Islet of Langerhans (tissue), 1 donor: ENCODE measurements around the gene PLEKHA8.

Source experiments
- FAIRE-seq: peaks from one replicate; lab custom pipeline; 2011; peaks lifted over from hg19 to GRCh38; lab: Jason Lieb, UNC

The PLEKHA8 gene, protein sequence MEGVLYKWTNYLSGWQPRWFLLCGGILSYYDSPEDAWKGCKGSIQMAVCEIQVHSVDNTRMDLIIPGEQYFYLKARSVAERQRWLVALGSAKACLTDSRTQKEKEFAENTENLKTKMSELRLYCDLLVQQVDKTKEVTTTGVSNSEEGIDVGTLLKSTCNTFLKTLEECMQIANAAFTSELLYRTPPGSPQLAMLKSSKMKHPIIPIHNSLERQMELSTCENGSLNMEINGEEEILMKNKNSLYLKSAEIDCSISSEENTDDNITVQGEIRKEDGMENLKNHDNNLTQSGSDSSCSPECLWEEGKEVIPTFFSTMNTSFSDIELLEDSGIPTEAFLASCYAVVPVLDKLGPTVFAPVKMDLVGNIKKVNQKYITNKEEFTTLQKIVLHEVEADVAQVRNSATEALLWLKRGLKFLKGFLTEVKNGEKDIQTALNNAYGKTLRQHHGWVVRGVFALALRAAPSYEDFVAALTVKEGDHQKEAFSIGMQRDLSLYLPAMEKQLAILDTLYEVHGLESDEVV

DNA sequence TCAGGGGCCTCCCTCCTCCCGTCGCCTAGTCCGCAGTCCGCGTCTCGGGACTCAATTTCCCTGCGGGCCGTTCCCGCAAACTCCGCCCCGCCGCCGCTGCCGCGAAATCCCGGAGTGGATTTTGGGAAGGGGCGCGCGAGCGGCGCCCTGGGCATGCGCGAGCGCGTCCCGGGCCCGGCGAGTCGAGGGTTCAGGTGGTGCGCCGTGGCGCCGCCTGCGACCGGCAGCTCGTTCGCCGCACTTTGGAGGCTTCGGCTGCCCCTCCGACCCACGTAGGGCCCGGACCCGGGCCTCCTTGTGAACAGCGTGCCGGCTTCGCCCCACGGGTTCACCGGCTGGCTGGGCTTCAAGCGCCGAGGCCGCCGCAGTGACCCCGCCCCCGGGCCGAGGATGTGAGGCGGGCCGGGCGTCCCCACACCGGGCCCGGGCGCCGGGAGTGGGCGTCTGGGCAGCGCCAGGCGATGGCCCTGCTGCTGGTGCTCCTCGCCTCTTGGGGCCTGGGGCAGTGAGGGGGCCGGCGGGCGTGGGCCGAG lies at the start of gene PLEKHA8:
PLEKHA8 (plus strand) TSS at position 197 of the 533 bp plus-strand sequence. CDS start 351 bp downstream, outside the sequence.
- no peak for FAIRE-seq

DNA sequence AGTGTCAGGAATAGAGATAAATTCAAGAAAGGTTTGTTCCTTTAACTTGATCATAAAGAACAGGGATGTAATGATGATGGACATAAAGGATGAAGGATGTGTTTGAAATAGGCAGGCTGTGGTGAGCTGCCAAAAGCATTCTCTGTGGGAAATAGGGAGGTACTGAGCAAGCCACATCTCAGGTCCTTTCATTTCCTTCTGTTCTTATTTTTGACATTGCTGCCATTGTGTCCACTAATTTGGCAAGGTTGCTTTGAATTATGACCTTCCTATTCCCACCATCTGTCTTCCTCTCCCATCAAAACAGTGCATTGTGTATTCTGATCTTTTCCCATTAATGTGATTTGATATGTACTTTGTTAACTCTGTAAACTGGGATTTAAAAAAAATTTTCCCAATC lies 48.1 kb upstream of the PLEKHA8 start:
- no peak for FAIRE-seq

DNA sequence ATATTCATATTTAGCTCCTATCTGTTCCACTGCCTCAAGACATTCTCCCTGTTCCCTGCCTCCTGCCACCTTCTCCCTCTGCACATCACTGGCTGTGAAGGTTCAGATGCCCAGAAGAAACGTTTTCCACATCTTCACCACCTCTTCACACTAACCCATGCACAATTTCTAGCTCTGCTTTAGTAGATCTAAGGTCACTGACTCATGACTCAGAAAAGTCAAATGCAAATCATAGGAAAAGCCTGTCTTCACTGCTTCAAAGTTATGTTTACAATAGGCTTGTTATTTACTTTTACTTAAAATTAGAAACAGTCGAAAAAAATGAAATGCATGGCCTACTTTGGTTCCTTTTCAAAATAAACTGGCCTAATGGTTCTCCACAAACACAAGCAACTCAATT lies 41.1 kb upstream of the PLEKHA8 start:
- peak; percentile 36 for FAIRE-seq

DNA sequence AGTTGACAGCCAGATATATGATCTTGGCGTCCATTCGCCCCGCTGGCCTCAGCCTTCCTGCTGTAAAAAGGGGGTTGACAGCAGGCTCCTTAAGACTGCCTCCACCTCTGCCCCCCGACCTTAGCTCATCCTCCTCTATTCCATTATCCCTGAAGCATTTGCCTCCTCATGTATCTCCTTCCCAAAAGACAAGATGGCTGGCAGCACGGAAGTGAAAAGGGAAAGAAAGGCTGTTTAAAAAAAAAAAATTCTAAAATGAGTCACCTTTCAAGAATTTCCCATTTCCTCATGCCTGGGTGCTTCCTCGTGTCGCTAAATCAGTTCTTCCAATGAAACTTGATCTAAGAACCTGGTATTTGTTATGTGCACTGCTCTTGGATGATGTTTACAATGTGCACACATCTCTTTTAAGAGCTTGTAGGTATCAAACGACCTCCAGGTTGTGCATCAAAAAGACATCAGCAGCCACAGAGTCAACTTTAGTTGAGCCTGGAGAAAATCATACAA lies 40.3 kb upstream of the PLEKHA8 start:
- FAIRE-seq: peak; percentile 94

DNA sequence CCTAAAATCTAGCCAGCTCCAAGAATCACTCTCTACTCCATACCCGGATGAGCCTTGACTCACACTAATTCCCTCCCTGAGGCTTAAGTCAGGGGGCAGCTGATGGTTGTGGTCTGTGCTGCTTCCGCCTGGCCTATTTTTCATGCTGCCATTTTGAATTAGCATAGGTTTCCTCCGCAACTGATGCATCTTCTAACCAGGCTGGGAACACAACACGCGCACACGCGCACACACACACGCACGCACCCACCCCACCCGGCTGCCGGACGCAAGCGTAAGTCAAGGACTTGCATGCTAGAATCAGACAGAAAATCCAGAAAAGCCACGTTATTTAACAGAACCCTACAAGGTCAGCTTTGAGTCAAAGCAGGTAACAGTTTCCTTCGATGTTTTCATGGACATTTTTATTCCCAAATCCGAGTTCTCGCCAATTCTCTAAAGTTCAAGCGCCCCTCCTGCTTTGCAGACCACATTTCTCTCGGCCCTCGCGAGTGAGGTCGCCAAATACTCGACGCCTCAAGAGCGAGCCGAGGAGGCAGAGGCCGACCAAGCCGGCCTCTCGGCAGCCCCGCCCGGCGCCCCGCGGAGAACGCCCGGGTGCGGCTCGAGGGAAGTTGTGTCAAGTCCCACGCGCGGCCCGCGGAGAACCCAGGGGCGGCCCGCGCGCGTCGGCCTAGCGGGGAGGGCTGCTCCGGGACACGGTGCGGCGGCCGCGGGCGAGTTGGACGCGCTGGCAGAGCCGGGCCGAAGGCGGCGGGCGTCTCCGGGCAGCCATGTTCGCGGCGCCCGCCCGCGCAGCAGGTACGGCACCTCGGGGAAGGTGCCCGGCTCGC lies 39.6 kb upstream of the PLEKHA8 start:
- FAIRE-seq: no peak

DNA sequence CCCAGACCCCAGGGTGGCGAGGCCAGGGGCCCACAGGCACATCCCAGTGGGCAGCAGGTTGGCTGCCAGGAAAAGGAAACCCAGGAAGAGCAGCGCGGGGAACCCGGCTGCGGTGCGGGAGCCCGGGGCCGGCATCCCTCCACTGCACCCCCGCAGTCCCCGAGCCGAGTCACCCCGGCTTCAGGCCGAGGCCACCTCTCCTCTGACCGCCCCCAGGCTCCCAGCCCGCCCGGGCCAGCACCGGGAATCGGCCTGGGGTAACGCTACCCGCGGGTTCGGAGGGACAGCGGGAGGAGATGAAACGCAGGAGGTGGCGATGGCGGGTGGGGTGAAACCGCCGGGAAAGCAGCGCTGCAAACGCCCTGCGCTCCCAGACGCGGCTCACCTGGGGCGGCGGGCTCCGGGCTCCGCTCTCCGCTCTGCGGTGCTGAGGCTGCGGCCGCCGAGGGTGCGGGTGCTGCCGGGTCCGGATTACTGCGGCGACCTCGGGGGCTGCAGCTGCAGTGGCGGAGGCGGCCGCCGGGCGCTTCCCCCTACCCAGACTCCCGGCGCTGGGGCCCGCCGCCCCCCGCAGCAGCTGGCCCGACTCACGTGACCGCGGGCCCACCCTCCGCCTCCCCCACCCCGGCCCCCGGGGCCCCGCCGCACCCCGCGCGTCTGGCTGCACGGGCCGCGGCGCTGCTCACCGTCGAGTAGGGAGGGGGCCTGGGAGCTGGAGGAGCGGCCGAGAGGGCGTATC lies 38.8 kb upstream of the PLEKHA8 start, which contains the start of gene SCRN1:
SCRN1 (minus strand) TSS at position 545 of the 739 bp plus-strand sequence. CDS start 20,734 bp downstream, outside the sequence.
- no peak for FAIRE-seq

DNA sequence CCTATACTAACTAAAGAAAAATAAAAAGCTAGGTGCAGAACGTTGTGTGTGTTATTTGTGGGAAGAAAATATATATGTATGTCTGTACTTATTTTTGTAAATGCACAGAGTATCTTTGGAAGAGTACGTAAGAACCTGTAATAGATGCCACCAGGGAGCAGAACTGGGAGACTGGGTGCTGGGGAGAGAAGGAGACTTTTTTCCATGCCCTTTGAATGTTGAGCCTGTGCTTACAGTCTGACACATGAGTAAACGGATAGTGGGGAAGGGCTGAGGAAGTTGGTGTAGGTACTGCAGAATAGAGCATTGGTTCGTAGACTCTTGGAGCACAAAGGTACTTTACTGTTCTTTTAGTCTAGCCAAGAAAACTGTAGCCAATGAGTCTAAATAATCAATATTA lies 37.3 kb upstream of the PLEKHA8 start:
- no peak for FAIRE-seq

DNA sequence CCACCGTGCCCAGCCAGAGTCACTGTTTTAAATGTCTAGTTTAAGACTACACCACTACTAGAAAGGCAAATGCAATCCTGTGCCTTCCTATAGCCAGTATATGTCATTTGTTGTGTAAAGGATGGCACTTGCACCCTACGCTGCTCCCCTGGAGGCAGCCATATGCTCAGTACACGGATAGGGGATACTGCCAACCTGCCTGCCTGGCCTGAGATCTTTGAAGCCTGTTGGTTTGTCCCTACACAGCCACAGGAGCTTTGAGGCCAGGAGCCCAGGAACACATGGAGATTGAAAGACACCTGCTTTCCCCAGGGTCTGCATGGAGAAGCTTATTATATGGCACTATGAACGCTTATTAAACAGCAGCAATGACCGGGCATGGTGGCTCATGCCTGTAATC lies 36.3 kb upstream of the PLEKHA8 start:
- no peak for FAIRE-seq

DNA sequence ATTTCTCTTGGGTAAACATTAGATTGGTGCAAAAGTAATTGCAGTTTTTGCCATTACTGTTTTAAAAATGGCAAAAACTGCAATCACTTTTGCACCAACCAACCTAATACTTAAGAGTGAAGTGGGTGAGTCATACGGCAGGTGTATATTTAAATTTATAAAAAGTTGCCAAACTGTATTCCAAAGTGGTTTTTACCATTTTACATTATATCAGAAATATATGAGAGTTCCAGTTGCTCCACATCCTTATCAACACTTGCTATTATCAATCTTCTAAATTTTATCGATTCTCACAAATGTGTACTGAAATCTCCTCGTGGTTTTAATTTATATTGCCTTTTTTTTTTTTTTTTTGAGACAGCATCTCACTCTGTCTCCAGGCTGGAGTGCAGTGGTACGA lies 35.1 kb upstream of the PLEKHA8 start:
- peak; percentile 64 for FAIRE-seq

DNA sequence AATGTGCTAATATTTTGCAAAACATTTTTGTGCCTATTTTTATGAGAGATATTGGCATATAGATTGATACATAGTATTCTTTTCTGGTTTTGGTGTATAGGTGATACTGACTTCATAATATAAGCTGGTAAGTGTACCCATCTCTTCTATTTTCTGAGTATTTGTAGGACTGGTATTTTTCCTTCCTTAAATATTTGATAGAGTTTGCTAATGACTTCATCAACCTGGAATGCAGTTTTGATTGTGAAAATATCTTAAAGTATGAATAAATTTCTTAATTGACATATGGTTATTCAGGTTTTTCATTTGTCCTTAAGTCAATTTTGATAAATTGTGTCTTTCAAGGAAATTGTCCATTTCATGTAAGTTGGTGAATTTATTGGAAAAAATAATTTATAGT lies 32.6 kb upstream of the PLEKHA8 start:
- peak; percentile 5 for FAIRE-seq

DNA sequence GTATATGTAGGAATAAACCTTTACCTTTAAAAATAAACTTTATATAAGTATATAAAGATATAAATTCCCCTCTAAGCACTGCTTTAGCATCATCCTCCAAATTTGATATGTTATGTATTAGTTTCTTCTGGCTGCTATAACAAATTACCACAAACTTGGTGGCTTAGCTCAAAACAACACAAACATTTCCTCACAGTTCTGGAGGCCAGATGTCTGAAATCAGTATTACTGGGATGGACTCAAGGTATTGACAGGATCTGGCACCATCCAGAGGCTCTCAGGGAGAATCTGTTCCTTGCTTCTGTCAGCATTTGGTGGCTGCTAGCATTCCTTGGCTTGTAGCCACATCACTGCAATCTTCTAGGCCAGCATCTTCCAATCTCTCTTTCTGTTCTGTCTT lies 31.9 kb upstream of the PLEKHA8 start:
- no peak for FAIRE-seq

DNA sequence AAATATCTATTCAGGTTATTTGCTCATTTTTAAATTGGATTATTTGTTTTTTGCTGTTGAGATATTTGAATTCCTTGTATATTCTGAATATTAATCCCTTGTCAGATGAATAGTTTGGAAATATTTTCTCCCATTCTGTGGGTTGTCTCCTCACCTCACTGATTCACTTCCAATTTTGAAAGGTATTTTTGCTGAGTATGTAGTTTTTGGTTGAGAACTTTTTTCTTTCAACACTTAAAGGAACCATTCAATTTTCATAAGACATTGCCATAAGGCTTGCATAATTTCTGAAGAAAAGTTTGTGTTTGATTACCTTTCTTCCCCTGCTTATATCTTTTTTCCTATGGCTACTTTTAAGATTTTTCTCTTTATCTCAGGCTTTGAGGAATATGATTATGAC lies 29.7 kb upstream of the PLEKHA8 start:
- FAIRE-seq: no peak

DNA sequence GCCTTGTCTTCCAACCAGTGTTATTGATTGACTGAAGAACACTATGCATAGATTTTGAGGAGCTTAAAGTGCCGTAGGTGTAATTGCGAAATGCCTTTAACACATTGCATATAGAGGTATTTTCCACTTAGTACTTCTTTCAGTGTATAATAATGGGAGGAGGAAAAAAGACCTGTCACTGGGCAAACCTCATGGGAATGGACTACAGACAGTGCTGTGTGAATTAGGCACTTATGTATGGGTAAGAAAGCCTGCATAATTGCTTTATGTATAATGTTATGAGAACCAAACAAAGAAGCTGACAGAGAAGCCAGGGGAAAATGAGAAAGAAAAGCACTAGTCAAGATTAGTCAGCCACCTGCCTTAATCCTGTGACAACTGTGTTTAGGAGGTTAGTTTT lies 26.2 kb upstream of the PLEKHA8 start:
- FAIRE-seq: no peak

DNA sequence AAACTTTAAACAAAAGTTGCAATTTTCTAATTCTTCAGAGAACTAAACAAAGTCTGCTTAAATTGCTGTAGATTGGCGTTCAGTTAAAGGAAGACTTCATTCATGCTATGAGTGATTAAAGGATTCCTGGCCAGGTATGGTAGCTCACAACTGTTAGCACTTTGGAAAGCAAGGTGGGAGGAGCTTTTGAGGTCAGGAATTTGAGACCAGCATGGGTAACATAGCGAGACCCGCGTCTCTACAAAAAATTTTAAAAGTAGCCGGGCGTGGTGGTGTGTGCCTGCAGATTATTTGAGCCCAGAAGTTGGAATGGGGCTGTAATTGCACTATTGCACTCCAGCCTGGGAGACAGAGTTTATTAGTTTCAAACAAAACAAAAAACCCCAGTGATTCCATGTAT lies 25.1 kb upstream of the PLEKHA8 start:
- no peak for FAIRE-seq

DNA sequence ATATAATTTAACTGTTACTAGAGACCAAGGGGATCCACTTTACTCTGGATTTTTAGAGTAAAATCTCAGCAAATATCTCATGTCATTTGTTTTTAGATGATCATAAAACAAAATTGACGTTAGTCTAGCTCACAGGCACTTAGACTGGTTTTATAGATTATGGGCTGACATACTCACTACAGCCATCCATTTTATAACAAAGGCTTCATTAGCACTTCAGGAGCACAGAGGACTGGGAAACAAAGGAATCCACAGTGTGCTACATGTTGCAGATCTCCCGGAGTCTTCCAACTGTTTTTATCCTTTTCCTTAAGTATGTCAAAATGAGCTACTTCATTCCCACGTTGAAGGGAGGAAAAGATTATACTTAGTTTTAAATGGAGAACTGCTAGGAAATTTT lies 22.7 kb upstream of the PLEKHA8 start:
- no peak for FAIRE-seq

DNA sequence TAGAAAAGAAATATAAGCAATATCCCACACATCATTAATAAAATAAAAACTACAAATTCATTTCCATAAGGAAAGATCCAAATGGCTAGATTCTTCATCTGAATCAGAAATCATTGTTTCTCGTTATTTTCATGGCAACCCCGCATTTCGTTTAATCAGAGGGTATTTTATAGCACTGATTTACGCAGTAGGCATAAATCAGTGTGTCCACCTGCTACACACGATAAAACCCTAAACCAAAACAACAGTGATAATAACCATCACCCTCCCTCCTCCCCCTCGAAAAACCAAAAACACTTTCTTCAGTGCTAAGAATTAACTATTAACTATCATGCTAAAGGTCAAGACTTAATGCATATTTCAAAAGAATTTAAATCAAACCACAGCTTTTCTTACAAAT lies 18.2 kb upstream of the PLEKHA8 start:
- FAIRE-seq: no peak

DNA sequence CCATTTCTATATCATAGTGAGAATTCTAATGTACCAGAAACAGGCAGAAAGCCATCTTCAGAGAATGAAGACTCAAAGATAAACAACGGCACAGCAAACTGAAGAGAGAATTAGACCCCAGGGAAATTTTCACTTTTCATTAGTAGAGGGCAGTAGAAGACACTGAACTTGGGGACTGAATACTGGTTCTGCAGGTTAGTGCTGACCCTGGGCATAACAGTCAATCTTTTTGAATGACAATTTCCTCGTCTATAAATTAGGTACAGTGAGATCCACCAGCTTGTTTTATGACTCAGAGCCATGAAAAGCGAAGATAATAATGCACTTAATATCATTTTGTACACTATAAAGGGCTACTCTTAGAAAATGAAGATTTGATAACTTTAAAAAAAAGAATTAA lies 15.5 kb upstream of the PLEKHA8 start:
- FAIRE-seq: no peak

DNA sequence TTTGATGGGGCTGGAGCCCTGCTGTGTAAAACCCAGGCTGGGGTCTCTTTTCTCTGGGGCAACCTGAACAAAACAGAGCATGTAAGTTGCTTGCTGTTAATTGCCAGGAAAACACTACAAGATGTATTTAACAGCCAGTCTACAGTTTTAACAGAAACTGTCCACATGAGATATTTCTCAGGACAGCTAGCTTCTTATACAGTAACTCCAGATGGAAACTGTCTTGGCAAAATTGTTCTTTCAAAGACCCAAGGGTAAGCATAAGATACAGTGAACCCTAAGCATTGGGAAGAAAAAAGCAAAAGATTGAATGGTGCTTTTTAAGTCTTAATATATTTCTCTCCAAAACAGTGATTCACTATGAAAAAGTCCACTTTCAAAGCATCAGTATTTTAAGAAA lies 9.8 kb upstream of the PLEKHA8 start:
- no peak for FAIRE-seq

DNA sequence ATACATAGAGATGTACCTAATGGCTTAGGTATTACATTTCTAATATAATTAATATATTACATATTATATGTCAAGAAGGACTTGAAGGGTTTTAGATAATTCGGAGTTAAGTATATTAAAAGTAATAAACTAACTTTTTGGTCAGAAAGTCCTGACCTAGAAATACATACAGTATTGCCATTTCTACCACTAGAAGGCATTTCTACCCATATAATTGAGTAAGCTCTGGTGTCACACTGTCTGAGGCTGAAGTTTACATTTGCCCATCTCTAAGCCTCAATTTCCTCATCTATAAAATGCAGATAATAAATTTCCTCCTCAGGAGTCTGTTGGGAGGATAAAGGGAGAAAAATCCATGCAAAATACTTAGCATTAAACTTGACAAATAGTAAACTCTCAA lies 8.8 kb upstream of the PLEKHA8 start:
- FAIRE-seq: no peak

DNA sequence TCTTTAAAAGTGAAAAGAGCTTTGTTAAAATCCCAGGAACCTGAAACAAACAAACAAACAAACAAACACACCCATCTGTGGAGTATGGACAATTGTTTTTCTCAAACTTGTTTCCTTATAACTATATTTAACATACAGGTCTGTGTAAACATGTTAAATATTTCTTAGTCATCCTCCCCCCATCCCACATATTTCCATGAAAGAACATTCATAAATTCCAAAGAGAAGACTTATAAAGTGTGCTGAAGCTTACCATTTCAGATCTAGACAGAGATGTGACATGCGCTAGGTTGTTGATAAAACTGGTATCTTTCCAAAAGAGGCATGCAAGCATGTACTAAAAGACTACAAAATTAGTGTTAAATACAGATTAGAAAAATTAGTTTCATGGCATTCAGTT lies 8.3 kb upstream of the PLEKHA8 start:
- no peak for FAIRE-seq

DNA sequence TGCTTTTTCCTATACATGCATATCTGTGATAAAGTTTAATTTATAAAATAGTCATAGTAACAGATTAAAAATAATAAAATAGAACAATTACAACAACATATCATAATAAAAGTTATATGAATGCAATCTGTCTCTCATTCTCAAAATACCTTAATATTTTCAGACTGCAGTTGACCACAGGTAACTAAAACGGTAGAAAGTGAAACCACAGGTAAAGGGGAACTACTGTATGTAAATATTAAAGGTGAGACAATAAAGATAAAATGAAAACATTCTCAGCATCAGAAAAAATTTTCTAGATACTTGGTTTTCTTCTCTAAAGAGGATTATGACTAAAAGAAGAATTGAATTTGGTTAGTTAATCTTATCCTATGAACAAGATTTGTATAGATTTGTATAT lies 7.7 kb upstream of the PLEKHA8 start:
- peak; percentile 69 for FAIRE-seq

DNA sequence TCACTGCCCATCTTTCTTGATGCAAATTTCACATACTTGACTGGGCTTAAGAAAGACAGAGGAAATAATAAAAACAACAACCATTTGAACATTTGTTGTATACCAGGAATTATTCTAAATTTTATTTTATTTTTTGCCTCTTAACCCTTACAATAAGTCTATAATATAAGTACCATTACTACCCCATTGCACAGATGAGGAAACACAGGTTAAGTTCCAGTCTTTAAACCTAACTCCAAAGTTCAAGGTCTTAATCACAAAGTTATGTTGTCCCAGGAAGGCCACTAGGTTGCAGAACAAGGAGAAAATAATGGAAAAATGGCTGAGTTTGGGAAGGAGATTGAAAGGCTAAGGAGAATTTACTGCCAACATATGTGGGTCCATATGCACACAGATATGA lies 5.2 kb upstream of the PLEKHA8 start:
- no peak for FAIRE-seq
